HEK293 (cell line): ENCODE data around the gene HAUS2.

Experiments
- CTCF ChIA-PET: fragments of 350-600 bp; formaldehyde crosslinking; extraction: SDS; loops from one replicate; lab custom pipeline; 2021; ENCODE audit warnings: antibody characterized with exemption; lab: Yijun Ruan, JAX
- POLR2A ChIA-PET: fragments of 300-600 bp; formaldehyde crosslinking; extraction: SDS; loops from one replicate; lab custom pipeline; 2020; ENCODE audit warnings: antibody characterized with exemption, inconsistent platforms; lab: Yijun Ruan, JAX
- H3K27ac ChIP-seq: fragments of 200-500 bp; sonication (Bioruptor generic); 2 replicates; pipeline ENCODE4 v1.5.1; 2014; ENCODE audit warnings: low read depth, low read length, control low read depth, inconsistent platforms; ENCODE audit errors: extremely low read depth
- H3K36me3 ChIP-seq, 2 experiments: fragments of 200-500 bp in 1 of 2; sonication (Bioruptor generic) in 1 of 2; 1 replicate in 1 of 2; 2 replicates in 1 of 2; pipeline ENCODE4 v1.5.1; 2014 to 2017; ENCODE audit warnings: inconsistent platforms in 2 of 2, low read length in 2 of 2; ENCODE audit not compliant: control insufficient read depth in 2 of 2, insufficient read depth in 1 of 2
- H3K4me1 ChIP-seq: fragments of 200-500 bp; sonication (Bioruptor generic); 2 replicates; pipeline ENCODE4 v1.5.1; 2014; ENCODE audit warnings: mild to moderate bottlenecking, low read length, inconsistent platforms; ENCODE audit not compliant: control insufficient read depth, insufficient read depth
- H3K4me3 ChIP-seq: 2 replicates; pipeline ENCODE4 v1.5.1; 2011; ENCODE audit warnings: low read depth, mild to moderate bottlenecking, control low read depth, low read length, moderate library complexity
- H3K9me3 ChIP-seq: fragments of 200-500 bp; sonication (Bioruptor generic); 2 replicates; pipeline ENCODE4 v1.5.1; 2014; ENCODE audit warnings: low read depth, low read length, inconsistent platforms; ENCODE audit not compliant: control insufficient read depth, insufficient read depth
- BCL11A ChIP-seq: fragments of 450-650 bp; formaldehyde crosslinking; IDR thresholded peaks from 2 replicates; pipeline ENCODE4 v1.5.1; 2016; ENCODE audit warnings: low read depth, missing biosample characterization, missing genetic modification characterization
- GFI1B ChIP-seq: fragments of 450-650 bp; formaldehyde crosslinking; IDR thresholded peaks from 2 replicates; pipeline ENCODE4 v1.5.1; 2016; ENCODE audit warnings: missing biosample characterization, missing genetic modification characterization
- OSR2 ChIP-seq: fragments of 450-650 bp; formaldehyde crosslinking; IDR thresholded peaks from 2 replicates; pipeline ENCODE4 v1.5.1; 2016; ENCODE audit warnings: missing biosample characterization, missing genetic modification characterization
- OVOL3 ChIP-seq: fragments of 450-650 bp; formaldehyde crosslinking; IDR thresholded peaks from 2 replicates; pipeline ENCODE4 v1.5.1; 2016; ENCODE audit warnings: missing biosample characterization, missing genetic modification characterization
- SALL2 ChIP-seq: fragments of 450-650 bp; formaldehyde crosslinking; IDR thresholded peaks from 2 replicates; pipeline ENCODE4 v1.5.0; 2017; ENCODE audit warnings: missing biosample characterization, mild to moderate bottlenecking, missing genetic modification characterization, borderline replicate concordance
- ZNF221 ChIP-seq: fragments of 450-650 bp; formaldehyde crosslinking; IDR thresholded peaks from 2 replicates; pipeline ENCODE4 v1.5.1; 2017; ENCODE audit warnings: missing biosample characterization, missing genetic modification characterization, borderline replicate concordance
- ZNF223 ChIP-seq: fragments of 450-650 bp; formaldehyde crosslinking; IDR thresholded peaks from 2 replicates; pipeline ENCODE4 v1.5.1; 2016; ENCODE audit warnings: missing biosample characterization, missing genetic modification characterization
- ZNF37A ChIP-seq: fragments of 450-650 bp; IDR thresholded peaks from 2 replicates; pipeline ENCODE4 v1.5.1; 2018; ENCODE audit warnings: missing biosample characterization, missing genetic modification characterization
- ZNF416 ChIP-seq: fragments of 450-650 bp; formaldehyde crosslinking; IDR thresholded peaks from 2 replicates; pipeline ENCODE4 v1.5.1; 2016; ENCODE audit warnings: missing biosample characterization, missing genetic modification characterization
- ZNF621 ChIP-seq: fragments of 450-650 bp; formaldehyde crosslinking; IDR thresholded peaks from 2 replicates; pipeline ENCODE4 v1.5.1; 2017; ENCODE audit warnings: missing biosample characterization, missing genetic modification characterization
- ZNF768 ChIP-seq: fragments of 450-650 bp; formaldehyde crosslinking; IDR thresholded peaks from 2 replicates; pipeline ENCODE4 v1.5.1; 2018; ENCODE audit warnings: missing biosample characterization, mild to moderate bottlenecking, missing genetic modification characterization
- ZNF843 ChIP-seq: fragments of 450-650 bp; formaldehyde crosslinking; IDR thresholded peaks from 2 replicates; pipeline ENCODE4 v1.5.1; 2016; ENCODE audit warnings: missing biosample characterization, missing genetic modification characterization
- TF ChIP-seq, protein P1 (sequence below): fragments of 450-650 bp; formaldehyde crosslinking; conservative IDR thresholded peaks from 2 replicates; pipeline ENCODE4 v1.5.1; 2016; ENCODE audit warnings: low read depth, missing biosample characterization, missing genetic modification characterization
- TF ChIP-seq, protein P2 (sequence below): fragments of 450-650 bp; formaldehyde crosslinking; IDR thresholded peaks from 2 replicates; pipeline ENCODE4 v1.5.1; 2016; ENCODE audit warnings: missing biosample characterization, missing genetic modification characterization

Gene HAUS2

DNA sequence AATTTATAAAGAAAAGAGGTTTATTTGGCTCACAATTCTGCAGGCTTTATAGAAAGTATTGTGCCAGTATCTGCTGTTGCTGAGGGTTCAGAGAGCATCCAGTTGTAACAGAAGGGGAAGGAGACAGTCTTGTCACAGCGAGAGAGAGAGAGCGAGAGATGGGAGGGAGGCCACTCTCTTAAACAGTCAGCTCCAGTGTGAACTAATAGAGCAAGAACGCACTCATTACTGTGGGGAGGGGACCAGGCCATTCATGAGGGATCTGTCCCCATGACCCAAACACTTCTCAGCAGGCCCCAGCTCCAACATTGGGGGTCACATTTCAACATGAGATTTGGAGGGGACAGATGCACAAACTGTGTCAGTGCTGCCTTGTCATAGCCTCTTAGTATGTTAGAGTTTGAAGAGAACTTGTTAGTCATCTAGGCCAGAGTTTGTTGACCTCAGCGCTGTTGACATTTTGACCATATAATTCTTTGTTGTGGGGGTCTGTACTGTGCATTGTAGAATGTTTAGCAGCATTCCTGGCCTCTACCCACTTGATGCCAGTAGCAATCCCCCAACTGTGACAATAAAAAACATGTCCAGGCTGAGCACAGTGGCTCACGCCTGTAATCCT lies 42.1 kb downstream of the HAUS2 start (continued):
- TF ChIP-seq GFI1B (tag by site-specific recombination) (no peak), ZNF416 (tag by site-specific recombination) (no peak), SALL2 (tag by site-specific recombination) (no peak), ZNF843 (tag by site-specific recombination) (no peak), ZNF768 (no peak)

DNA sequence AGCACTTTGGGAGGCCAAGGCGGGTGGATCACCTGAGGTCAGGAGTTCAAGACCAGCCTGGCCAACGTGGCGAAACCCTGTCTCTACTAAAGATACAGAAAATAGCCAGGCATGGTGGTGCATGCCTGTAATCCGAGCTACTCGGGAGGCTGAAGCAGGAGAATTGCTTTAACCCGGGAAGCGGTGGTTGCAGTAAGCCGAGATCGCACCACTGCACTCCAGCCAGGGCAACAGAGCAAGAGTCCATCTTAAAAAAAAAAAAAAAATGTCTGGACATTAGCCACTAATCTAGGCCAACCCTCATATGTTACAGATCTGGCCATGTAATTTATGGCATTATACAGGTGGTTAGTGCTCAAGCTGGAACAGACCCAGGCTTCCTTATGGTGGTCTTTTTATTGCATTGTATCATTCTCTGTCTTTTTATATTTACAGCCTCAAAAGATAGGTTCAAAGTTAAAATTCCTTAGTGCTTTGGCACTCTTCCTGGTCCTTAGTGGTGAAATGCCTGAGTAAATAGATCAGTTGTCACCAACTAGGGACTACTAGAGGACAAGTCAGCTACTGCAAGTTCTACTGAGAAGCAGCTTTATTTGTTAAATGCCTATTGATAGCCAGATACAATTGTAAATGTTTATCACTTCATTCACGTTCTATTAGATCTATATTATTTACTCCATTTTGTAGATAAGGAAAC lies 42.7 kb downstream of the HAUS2 start:
- no peaks in the 10 kb centered on the region for H3K4me1 ChIP-seq
- no peaks in the 10 kb centered on the region for H3K36me3 ChIP-seq
- H3K9me3 ChIP-seq: no peaks in the 10 kb centered on the region
- POLR2A ChIA-PET: no interaction called here
- H3K4me3 ChIP-seq: no peak overlapping the region
- H3K27ac ChIP-seq: no peak overlapping the region
- CTCF ChIA-PET: interaction anchor here (0.6 to 2.2 kb wide), 6 partner anchors 8 to 122 kb away, joined by 3 to 9 read pairs (median 4); no protein-coding TSS in a partner anchor
- TF ChIP-seq ZNF223 (tag by site-specific recombination): no peak
- TF ChIP-seq OSR2: 0 out of 2 replicates have a peak, but pooled peaks have one; percentile 16

DNA sequence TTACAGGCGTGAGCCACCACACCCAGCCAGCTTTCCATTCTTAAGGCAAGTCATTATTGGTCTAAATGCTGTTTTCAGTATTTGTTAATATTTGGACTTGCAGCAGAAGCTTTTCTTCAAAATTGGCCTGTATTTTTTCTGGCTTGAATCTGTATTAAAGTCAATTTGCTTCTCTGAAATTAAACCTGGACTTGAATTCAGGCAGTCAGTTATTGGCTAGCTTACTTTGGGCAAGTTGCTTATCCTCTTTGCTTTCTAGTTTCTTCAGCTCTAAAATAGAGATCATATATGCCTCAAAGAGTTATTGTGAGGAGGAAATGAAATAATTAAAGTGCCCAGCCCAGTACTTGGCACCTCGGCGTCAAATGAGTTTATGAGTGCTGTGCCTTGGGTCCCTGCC lies 44.1 kb downstream of the HAUS2 start:
- Histone ChIP-seq H3K36me3 (no peaks in the 10 kb centered on the region), H3K9me3 (no peaks in the 10 kb centered on the region), H3K4me3 (no peak overlapping the region)
- TF ChIP-seq OVOL3 (no peak), ZNF621 (tag by site-specific recombination) (no peak), BCL11A (tag by site-specific recombination) (no peak)
- TF ChIP-seq, protein P1, sequence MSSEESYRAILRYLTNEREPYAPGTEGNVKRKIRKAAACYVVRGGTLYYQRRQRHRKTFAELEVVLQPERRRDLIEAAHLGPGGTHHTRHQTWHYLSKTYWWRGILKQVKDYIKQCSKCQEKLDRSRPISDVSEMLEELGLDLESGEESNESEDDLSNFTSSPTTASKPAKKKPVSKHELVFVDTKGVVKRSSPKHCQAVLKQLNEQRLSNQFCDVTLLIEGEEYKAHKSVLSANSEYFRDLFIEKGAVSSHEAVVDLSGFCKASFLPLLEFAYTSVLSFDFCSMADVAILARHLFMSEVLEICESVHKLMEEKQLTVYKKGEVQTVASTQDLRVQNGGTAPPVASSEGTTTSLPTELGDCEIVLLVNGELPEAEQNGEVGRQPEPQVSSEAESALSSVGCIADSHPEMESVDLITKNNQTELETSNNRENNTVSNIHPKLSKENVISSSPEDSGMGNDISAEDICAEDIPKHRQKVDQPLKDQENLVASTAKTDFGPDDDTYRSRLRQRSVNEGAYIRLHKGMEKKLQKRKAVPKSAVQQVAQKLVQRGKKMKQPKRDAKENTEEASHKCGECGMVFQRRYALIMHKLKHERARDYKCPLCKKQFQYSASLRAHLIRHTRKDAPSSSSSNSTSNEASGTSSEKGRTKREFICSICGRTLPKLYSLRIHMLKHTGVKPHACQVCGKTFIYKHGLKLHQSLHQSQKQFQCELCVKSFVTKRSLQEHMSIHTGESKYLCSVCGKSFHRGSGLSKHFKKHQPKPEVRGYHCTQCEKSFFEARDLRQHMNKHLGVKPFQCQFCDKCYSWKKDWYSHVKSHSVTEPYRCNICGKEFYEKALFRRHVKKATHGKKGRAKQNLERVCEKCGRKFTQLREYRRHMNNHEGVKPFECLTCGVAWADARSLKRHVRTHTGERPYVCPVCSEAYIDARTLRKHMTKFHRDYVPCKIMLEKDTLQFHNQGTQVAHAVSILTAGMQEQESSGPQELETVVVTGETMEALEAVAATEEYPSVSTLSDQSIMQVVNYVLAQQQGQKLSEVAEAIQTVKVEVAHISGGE (tag by site-specific recombination): no peak
- TF ChIP-seq, all 188 proteins: peak for 0
- Histone ChIP-seq H3K27ac (no peak overlapping the region), H3K4me1 (no peaks in the 10 kb centered on the region)
- CTCF ChIA-PET: interaction anchor here (2.2 kb wide), 1 partner anchor 10 kb away, joined by 9 read pairs; no protein-coding TSS in a partner anchor
- POLR2A ChIA-PET: no interaction called here

DNA sequence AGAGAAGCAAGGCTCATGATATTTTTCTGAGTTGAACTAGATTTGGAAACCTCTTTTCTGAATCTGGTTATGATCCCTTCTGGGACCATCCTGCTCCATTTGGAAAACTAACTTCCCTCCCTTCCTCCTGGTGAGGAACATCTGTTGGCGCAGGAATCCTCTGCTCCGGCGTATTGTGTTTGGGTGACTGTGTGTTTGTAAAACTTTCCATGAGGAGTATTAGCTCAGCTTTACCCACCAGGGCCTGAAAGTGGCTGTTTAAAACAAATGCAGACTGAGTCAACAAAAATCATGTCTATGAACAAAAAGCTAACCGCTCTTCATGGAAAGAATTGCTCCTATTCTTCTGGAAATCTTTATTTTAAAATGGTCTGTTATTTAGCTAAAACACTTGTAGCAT lies 44.5 kb downstream of the HAUS2 start:
- TF ChIP-seq ZNF221 (tag by site-specific recombination): no peak
- TF ChIP-seq, protein P2, sequence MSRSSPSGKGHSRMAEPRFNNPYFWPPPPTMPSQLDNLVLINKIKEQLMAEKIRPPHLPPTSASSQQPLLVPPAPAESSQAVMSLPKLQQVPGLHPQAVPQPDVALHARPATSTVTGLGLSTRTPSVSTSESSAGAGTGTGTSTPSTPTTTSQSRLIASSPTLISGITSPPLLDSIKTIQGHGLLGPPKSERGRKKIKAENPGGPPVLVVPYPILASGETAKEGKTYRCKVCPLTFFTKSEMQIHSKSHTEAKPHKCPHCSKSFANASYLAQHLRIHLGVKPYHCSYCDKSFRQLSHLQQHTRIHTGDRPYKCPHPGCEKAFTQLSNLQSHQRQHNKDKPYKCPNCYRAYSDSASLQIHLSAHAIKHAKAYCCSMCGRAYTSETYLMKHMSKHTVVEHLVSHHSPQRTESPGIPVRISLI (tag by site-specific recombination): no peak
- TF ChIP-seq ZNF37A (tag by site-specific recombination): no peak
- CTCF ChIA-PET: interaction anchor here (2.2 kb wide), 1 partner anchor 10 kb away, joined by 9 read pairs; no protein-coding TSS in a partner anchor
- Histone ChIP-seq H3K36me3 (no peaks in the 10 kb centered on the region), H3K4me3 (no peak overlapping the region), H3K27ac (no peak overlapping the region), H3K4me1 (no peaks in the 10 kb centered on the region), H3K9me3 (no peaks in the 10 kb centered on the region)
- POLR2A ChIA-PET: no interaction called here
